ENCODE measurements around the gene TRMT10B. TPM values are rescaled to one million over a fixed set of nuclear protein-coding genes. Genes with fewer than 3 reads are reported as not detected.

TRMT10B gene
- total and polyA plus RNA-seq, 2 of the 13 experiments (the other 11 are each of a cell fraction or from before 2014, with no cell fraction given), result 3.1 to 3.9 TPM

GRCh38 chr9:37753489-37754190, at the start of gene TRMT10B (continued):
- no peak for TF ChIP-seq BCLAF1 (IDR thresholded peaks at IDR 0.05)
- no peak for TF ChIP-seq RBM22 (optimal IDR thresholded peaks at IDR 0.05; ENCODE audit: low read length)
- TF ChIP-seq MYNN (CRISPR knock-in tag; IDR thresholded peaks at IDR 0.05; ENCODE audit: low read depth), result no peak
- no peak for TF ChIP-seq RAD51 (IDR thresholded peaks at IDR 0.05; ENCODE audit: borderline replicate concordance)
- no peak for TF ChIP-seq ZNF484 (CRISPR knock-in tag; IDR thresholded peaks at IDR 0.05; ENCODE audit: borderline replicate concordance, low read depth)
- TF ChIP-seq FOXA1 (IDR thresholded peaks at IDR 0.05), result no peak
- TF ChIP-seq FOXA1 (CRISPR knock-in tag; IDR thresholded peaks at IDR 0.05), result no peak
- TF ChIP-seq POLR2G (IDR thresholded peaks at IDR 0.05; ENCODE audit: low read depth, low read length), result peak; percentile 70
- no peak for TF ChIP-seq ARNT (IDR thresholded peaks at IDR 0.05)
- peak; percentile 48 to 78; a peak in 3 of 4 replicates for TF ChIP-seq POLR2A (IDR thresholded peaks at IDR 0.05; ENCODE audit: insufficient read depth in 1 of 2, low read depth in 2 of 2, low read length in 2 of 2)
- no peak for TF ChIP-seq ZNF720 (CRISPR knock-in tag; IDR thresholded peaks at IDR 0.05)
- TF ChIP-seq ZNF737 (CRISPR knock-in tag; IDR thresholded peaks at IDR 0.05; ENCODE audit: borderline replicate concordance), result no peak
- TF ChIP-seq ZNF891 (CRISPR knock-in tag; IDR thresholded peaks at IDR 0.05), result peak; percentile 58; the same call in 1 of the 2 replicates
- TF ChIP-seq TOE1 (CRISPR knock-in tag; IDR thresholded peaks at IDR 0.05), result no peak
- TF ChIP-seq SNAI1 (CRISPR knock-in tag; IDR thresholded peaks at IDR 0.05; ENCODE audit: borderline replicate concordance), result no peak
- TF ChIP-seq ZNF296 (CRISPR knock-in tag; conservative IDR thresholded peaks at IDR 0.05), result no peak
- TF ChIP-seq CSRNP1 (CRISPR knock-in tag; IDR thresholded peaks at IDR 0.05), result no peak
- TF ChIP-seq ZNF788 (CRISPR knock-in tag; IDR thresholded peaks at IDR 0.05; ENCODE audit: borderline replicate concordance), result no peak
- no peak for TF ChIP-seq CBX2 (IDR thresholded peaks at IDR 0.05; ENCODE audit: low read depth, low read length)
- no peak for TF ChIP-seq CBX2 (CRISPR knock-in tag; IDR thresholded peaks at IDR 0.05; ENCODE audit: low read depth)
- TF ChIP-seq RXRA (CRISPR knock-in tag; IDR thresholded peaks at IDR 0.05), result no peak
- TF ChIP-seq ZBTB1 (CRISPR knock-in tag; IDR thresholded peaks at IDR 0.05; ENCODE audit: borderline replicate concordance), result no peak
- no peak for TF ChIP-seq ARNTL (CRISPR knock-in tag; IDR thresholded peaks at IDR 0.05)
- no peak for TF ChIP-seq NR1H2 (CRISPR knock-in tag; IDR thresholded peaks at IDR 0.05; ENCODE audit: borderline replicate concordance, low read depth)
- TF ChIP-seq, protein P1, sequence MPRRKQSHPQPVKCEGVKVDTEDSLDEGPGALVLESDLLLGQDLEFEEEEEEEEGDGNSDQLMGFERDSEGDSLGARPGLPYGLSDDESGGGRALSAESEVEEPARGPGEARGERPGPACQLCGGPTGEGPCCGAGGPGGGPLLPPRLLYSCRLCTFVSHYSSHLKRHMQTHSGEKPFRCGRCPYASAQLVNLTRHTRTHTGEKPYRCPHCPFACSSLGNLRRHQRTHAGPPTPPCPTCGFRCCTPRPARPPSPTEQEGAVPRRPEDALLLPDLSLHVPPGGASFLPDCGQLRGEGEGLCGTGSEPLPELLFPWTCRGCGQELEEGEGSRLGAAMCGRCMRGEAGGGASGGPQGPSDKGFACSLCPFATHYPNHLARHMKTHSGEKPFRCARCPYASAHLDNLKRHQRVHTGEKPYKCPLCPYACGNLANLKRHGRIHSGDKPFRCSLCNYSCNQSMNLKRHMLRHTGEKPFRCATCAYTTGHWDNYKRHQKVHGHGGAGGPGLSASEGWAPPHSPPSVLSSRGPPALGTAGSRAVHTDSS (CRISPR knock-in tag; conservative IDR thresholded peaks at IDR 0.05), result no peak
